Measurements from ENCODE around the gene RBMXL3.
"Not testable (repeated sequence)": the region's sequence is repeated elsewhere in the genome, so short reads cannot be mapped to it uniquely, and the experiment has no call there.

RBMXL3 gene

DNA sequence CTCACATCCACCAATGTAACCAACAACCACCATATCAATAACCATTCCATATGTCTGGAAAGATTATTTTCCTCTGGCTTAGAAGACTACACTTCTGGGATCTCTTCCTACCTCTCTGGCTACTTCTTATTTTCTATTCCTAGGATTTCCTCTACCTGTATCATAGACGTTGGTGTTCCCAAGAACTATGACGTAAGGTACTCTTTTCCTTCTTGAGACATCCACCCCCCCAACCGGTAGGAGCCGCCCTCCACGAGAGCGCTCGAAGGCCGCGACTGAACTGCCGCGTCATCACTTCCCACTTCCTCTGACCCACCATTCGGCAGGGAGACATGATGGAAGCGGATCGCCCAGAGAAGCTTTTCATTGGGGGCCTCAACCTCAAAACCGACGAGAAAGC lies at the start of gene RBMXL3:
Gene RBMXL3, plus strand, starts transcription at position 301 of the 400 bp plus-strand sequence. Its CDS starts 32 bp downstream, at position 333.
- DNase-seq = no peak

DNA sequence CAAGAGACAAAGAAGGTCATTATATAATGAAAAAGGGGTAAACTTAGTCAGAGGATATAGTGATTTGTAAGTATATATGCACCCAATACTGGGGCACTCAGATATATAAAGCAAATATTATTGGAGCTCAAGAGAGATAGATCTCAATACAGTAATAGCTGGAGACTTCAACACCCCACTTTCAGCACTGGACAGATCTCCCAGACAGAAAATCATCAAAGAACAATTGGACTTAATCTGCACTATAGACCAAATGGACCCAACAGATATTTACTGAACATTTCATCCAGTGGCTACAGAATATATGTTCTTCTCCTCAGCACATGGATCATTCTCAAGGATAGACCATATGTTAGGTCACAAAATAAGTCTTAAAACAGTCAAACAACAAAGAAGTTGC lies 47.2 kb upstream of the RBMXL3 start:
- no peak for DNase-seq

DNA sequence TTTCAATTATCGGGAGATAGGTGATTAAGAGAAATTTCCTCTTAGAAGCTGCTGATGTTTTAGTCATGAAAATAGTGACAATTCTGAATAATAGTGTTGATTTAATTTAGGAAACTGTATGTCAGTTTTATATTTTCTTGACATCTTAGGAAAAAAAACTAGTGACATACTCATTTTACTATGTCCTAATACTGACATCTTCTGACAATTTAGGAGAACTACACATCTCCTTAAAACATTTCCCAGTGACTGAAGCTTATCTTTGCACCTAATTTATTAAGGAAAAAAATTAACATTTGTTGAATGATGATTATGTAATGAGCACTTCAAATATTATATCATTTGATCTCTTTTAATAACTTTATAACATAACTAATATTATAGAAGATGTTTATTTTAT lies 42.0 kb upstream of the RBMXL3 start:
- DNase-seq = no peak

DNA sequence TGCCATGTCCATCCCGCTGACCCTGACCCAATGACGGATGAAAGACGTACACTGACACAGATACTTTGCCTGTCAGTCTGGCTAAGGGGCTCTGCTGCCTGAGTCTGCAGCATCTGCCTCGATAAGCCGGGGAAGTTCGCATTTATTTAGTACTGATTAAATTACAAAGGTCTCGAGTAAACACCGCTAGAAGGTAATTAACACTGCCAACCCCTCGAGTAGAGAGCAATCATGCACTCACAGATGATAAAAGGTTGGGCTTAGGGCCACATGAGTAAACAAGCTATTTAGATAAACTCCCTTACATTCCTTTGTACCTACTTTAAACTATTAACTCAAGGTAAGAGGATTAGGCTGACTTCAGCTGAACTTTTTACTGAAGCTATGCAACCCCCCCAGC lies 16.0 kb upstream of the RBMXL3 start:
- no peak for DNase-seq

DNA sequence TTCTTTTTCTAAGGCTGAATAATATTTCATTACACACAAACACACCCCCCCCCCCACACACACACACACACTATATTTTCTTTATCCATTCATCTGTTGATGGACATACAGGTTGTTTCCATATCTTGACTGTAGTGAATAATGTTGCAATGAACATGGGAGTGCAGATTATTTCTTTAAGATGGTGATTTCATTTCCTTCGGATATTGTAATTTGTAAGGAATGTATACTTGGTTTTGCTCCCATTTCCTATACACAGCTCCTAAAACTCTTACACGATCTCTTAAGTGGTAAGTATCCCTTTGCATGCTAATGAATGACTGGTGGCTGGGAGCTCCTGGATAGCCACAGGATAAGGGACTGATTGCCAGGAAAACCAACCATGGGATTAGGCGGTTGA lies 14.7 kb upstream of the RBMXL3 start:
- no peak for DNase-seq

DNA sequence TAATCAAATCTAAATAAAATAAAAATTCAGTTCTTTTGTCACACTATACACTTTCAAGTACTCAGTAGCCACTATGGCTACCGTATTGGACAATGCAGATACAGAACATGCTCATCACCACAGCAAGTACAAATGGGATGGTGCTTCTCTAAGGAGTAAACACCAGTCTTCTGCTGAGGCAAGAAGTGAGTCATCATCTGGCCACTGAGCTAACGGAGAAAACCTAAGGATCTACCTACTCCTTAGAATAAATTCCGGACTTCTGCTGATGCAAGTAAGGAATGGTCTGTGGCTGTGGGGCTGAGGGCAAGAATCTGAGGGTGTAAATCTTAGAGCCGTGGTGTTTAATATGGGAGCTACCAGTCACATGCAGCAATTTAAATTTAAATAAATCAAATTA lies 11.3 kb upstream of the RBMXL3 start:
- no peak for DNase-seq

DNA sequence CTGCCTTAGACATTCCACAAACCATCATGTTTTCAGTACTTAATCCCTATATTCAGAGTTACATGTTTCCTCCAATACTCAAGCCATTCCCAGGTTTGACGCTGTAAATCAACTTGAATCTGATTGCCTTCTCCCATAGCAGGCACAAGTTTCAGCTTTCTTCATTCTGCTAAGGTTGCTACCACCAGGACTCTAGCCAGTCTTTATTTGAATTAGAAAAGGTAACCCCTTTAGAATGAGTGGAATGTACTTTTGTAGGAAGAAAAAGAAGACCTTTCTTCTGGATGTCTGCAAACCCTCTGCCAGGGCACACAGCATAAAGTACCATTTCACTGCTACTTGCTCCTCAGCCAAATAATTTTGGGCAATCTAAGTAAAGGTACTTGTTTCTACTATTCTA lies 10.7 kb upstream of the RBMXL3 start:
- no peak for DNase-seq

DNA sequence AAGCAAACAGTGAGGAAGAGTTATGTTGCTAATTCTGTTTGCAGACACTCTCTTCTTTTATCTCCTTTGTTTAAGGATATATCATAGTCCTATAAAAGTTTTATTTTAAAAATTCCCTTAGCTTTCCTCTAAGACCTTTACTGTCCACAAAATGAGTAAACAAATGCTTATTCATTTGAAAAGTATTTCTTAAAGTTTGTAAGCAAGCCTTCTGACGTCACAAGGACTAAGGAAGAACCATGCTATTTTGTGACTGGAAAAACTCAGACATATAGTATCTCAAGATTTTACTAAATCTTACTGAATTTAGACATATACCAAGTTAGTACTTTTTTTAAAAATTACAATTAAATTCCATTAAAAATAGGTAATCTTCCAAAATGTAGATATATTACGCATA lies 5.2 kb upstream of the RBMXL3 start:
- DNase-seq = no peak

DNA sequence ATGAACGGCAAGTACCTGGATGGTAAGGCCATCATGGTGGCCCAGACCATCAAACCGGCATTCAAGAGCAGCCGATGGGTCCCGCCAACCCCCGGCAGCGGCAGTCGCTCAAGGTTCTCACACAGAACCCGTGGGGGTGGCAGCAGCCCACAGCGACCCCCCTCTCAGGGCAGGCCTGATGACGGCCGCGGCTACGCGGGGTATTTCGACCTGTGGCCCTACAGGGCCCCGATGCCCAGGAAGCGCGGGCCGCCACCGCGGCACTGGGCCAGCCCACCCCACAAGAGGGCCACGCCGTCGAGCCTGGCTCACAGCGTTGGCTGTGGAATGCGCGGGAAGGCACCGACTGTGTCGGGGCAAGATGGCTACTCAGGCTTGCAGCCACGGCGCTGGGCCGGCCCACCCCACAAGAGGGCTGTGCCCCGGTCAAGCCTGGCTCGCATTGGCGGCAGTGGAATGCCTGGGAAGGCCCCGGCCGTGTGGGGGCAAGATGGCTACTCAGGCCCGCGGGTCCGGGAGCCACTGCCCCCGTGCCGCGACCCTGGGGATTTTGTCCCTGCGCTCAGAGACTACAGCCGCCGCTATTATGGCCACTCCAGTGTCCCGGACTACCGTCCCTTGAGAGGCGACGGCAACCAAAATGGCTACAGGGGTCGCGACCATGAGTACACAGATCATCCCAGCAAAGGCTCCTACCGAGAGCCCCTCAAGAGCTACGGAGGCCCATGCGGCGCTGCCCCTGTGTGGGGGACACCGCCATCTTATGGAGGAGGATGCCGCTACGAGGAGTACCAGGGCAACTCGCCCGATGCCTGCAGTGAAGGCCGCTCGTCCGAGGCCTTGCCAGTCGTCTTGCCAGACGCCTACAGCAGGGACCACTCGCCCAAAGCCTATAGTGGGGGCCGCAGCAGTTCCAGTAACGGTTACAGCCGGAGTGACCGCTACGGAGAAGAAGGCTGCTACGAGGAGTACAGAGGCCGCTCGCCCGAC lies 731 bp downstream of the RBMXL3 start:
- DNase-seq = no peak

DNA sequence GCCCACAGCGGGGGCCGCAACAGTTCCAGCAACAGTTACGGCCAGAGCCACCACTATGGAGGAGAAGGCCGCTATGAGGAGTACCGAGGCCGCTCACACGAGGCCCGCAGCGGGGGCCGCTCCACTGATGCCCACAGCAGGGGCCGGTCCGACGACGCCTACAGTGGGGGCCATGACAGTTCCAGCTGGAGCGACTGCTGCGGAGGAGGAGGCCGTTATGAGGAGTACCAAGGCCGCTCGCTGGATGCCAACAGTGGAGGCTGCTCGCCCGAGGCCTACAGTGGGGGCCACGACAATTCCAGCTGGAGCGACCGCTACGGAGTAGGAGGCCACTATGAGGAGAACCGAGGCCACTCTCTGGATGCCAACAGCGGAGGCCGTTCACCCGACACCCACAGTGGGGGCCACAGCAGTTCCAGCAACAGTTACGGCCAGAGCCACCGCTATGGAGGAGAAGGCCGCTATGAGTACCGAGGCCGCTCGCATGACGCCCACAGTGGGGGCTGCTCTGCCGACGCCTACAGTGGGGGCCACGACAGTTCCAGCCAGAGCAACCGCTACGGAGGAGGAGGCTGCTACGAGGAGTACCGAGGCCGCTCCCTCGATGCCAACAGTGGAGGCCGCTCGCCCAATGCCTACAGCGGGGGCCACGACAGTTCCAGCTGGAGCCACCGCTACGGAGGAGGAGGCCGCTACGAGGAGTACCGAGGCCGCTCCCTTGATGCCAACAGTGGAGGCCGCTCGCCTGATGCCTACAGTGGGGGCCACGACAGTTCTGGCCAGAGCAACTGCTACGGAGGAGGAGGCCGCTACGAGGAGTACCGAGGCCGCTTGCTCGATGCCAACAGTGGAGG lies 1.7 kb downstream of the RBMXL3 start:
- no peak for DNase-seq

DNA sequence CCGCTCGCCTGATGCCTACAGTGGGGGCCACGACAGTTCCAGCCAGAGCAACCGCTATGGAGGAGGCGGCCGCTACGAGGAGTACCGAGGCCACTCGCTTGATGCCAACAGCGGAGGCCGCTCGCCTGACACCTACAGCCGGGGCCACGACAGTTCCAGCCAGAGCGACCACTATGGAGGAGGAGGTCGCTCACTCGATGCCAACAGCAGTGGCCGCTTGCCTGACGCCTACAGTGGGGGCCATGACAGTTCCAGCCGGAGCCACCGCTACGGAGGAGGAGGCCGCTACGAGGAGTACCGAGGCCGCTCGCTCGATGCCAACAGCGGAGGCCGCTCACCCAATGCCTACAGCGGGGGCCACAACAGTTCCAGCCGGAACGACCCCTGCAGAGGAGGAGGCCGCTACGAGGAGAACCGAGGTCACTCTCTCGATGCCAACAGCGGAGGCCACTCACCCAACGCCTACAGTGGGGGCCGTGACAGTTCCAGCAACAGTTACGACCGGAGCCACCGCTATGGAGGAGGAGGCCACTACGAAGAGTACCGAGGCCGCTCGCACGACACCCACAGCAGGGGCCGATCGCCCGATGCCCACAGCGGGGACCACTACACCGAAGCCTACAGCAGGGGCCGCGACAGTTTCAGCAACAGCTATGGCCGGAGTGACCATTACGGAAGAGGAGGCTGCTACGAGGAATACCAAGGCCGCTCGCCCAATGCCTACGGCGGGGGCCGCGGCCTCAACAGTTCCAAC lies 2.5 kb downstream of the RBMXL3 start:
- no peak for DNase-seq

DNA sequence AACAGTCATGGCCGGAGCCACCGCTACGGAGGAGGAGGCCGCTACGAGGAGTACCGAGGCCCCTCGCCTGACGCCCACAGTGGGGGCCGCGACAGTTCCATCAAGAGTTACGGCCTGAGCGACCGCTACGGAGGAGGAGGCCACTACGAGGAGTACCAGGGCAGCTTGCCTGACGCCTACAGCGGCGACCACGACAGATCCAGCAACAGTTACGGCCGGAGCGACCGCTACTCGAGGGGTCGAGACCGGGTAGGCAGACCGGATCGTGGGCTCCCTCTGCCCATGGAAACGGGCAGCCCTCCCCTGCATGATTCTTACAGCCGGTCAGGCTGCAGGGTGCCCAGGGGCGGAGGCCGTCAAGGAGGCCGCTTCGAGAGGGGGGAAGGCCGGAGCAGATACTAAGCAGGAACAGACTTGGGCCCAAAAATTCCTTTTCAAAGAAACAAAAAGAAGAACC lies 3.1 kb downstream of the RBMXL3 start:
- DNase-seq = no peak

DNA sequence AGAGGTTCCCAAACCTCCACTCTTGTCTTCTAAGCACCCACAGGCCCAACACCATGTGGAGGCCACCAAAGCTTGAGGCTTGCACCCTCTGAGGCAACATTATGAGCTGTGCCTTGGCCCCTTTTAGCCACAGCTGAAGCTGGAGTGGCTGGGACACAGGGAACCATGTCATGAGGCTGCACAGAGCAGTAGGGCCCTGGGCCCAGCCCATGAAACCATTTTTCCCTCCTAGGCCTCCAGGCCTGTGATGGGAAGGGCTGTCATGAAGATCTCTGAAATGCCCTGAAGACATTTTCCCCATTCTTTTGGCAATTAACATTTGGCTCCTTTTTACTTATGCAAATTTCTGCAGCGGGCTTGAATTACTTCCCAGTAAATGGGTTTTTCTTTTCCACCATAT lies 14.8 kb downstream of the RBMXL3 start:
- no peak for DNase-seq

DNA sequence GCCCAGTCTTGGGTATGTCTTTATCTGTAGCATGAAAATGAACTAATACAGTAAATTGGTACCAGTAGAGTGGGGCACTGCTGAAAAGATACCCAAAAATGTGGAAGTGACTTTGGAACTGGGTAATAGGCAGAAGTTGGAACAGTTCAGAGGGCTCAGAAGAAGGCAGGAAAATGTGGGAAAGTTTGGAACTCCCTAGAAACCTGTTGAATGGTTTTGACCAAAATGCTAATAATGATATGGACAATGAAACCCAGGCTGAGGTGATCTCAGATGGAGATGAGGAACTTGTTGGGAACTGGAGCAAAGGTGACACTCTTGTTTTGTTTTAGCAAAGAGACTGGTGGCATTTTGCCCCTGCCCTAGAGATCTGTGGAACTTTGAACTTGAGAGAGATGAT lies 20.3 kb downstream of the RBMXL3 start:
- not testable (repeated sequence) for DNase-seq

DNA sequence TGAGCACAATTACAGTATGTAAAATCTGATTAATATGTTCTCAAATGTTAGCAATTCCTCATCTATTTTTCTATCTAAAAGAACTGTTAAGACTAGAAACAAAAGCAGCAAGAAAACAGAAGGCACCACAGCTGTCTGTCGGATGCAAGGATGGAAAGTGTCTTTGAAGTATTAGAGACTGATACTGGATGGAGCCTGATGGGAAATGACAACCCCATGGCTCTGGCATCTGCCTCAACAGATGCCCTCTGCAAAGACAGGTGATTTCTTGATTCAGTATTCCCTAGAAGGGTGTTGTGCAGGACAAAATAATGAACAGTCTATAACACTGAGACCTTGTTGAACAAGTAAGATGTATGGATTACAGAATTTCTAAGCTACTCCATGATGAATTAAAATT lies 24.9 kb downstream of the RBMXL3 start:
- DNase-seq = no peak

DNA sequence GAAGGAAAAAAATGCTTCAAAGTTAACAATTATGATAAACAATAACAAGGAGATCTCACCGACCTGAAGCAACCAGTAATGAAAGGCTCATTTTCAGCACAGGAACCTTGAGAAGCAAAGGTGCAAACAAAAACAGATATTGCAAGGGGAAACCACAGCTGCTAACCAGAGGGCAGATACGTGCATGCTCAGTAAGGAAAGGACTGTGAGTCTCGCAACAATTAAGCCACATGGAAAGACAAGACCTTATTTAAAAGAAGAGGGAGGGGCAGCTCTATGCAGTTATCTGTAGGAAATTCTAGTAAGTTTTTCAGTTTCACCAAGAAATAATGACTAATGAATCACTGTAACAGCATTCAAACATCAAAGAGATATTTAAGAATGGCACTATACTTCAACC lies 25.4 kb downstream of the RBMXL3 start:
- DNase-seq = no peak

DNA sequence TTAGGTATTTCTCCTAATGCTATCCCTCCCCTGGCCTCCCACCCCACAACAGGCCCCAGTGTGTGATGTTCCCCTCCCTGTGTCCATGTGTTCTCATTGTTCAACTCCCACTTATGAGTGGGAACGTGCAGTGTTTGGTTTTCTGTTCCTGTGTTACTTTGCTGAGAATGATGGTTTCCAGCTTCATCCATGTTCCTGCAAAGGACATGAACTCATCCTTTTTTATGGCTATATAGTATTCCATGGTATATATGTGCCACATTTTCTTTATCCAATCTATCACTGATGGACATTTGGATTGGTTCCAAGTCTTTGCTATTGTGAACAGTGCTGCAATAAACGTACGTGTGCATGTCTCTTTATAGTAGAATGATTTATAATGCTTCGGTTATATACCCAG lies 28.1 kb downstream of the RBMXL3 start:
- DNase-seq = not testable (repeated sequence)

DNA sequence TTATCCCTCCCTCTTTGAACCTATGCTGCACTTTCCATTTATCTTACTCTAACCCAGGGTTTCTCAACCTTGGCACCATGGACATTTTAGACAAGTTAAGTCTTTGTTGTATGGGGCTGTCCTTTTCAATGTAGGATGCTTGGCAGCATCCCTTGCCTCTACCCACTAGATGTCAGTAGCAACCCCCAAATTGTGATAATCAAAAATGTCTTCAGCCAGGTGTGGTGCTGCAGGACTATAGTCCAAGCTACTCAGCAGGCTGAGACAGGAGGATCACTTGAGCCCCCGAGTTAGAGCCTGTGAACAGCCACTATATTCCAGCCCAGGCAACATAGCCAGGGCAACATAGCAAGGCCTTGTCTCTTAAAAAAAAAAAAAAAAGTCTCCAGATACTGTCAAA lies 37.7 kb downstream of the RBMXL3 start:
- DNase-seq = peak; percentile 40

DNA sequence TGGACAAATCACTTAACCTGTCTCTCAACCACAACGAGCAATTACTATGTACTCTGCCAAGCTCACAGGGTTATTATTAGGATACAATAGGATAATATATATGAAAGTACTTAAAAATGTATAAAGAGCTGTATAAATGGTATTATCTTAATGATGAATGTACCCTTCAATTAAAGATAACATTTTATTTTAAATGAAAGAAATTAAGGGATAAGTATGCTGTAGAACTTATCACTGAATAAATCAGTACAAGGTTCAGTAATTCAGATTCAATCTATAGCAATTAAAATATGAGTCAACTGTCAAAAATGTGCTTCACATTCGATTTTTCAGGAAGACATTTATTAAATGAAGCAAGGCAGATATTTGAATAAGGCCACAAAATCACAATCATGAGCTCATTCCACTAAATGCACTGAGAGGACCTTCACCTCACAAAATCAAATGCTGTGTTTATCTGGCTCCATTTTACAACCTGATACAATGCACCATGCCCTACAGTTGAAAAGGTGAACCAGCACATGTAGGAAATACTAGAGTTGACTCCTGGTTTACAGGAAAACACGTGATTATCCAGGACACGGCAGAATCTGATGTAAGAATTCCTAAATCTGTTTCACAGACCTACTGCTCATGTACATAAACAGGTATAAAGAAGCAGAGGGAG lies 40.3 kb downstream of the RBMXL3 start:
- peak; percentile 3 for DNase-seq

DNA sequence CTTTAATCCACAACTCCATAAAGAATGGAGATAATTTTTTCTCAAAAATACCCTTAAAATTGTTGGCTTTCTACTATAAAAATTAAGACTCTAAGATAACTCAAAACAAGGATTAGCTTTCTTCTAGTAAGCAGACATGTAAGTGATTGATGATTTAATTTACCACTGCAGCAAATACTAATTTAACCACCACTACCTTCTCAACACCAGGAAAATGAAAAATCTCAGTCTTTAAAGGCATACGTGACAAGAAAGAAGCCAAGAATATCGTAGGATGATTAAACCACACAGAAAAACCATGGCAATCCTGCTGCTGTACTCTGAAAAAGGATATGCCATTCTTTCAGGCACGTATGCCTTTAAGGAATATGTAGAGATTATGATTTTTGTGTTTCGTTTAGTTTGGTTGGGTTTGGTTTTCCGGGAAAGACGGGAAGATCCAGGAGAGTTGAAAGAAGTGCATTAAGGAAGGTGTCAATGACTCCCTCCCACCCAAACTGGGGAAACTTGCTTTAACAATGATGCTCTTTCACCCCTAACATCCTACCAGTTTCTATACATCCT lies 43.8 kb downstream of the RBMXL3 start:
- DNase-seq = no peak

DNA sequence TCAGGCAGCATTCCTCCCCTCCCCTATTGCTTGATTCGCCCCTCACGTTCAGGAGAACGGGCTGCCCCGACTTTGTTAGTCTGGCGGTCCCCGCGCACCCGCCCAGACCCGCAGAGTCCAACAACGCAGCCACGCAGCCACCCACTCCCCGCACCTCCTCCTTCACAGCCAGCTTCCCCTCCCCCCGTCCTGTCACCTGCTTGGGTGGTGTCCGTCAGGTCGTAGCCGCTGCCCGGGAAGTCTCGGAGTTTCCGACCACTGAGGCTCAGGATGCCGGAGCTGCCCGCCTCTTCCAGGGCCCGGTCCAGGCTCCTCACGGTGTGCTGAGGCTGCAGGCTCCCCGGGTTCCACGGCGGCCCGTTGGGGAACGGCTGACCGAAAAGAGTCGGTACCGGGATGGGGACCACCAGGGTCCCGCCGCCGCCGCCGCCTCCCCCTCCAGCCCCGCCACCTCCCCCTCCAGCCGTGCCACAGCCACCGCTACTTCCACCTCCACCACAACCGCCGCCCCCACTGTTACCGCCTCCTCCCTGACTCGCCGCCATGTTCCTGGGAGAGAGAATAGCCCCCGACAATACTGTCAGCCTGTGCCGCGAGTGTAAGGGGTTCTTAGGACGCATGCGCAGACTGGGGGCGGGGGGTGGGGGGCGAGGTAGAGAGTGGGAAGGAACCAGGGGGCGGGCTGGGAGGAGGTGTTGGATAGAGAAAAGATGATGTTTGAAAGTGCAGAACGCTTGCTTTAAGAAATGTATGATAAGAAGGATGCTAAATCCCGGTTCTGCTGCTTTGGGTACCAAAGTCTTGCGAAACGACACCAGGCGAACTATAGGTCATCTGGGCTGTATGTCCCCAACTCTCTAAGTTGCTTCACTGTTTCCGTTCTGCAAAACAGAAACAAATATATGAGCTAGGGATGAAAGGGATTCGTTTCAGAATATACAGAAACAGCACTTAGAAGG lies 44.6 kb downstream of the RBMXL3 start, which contains the start of gene LRCH2:
Gene LRCH2, minus strand, starts transcription at position 600 of the 959 bp plus-strand sequence. Its CDS starts 55 bp downstream, at position 545.
- DNase-seq = peak; percentile 41
